Stimulated activated CD8-positive, alpha-beta memory T cell treated with anti-CD3 and anti-CD28 coated beads, Interleukin-12 subunit alpha, Interleukin-12 subunit beta, amount 100 ng/mL, for 1 hour (primary cell): ENCODE results near the gene FIP1L1.
A peak's percentile ranks its signal among the peaks of the same experiment; 100 is the strongest.
"Not testable (repeated sequence)": the region's sequence is repeated elsewhere in the genome, so short reads cannot be mapped to it uniquely, and the experiment has no call there.

Experiments
- DNase-seq: peaks from one replicate; pipeline ENCODE4 v3.0.0-alpha.2; 2020; ENCODE audit warnings: low read depth

Gene FIP1L1, protein sequence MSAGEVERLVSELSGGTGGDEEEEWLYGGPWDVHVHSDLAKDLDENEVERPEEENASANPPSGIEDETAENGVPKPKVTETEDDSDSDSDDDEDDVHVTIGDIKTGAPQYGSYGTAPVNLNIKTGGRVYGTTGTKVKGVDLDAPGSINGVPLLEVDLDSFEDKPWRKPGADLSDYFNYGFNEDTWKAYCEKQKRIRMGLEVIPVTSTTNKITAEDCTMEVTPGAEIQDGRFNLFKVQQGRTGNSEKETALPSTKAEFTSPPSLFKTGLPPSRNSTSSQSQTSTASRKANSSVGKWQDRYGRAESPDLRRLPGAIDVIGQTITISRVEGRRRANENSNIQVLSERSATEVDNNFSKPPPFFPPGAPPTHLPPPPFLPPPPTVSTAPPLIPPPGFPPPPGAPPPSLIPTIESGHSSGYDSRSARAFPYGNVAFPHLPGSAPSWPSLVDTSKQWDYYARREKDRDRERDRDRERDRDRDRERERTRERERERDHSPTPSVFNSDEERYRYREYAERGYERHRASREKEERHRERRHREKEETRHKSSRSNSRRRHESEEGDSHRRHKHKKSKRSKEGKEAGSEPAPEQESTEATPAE

DNA sequence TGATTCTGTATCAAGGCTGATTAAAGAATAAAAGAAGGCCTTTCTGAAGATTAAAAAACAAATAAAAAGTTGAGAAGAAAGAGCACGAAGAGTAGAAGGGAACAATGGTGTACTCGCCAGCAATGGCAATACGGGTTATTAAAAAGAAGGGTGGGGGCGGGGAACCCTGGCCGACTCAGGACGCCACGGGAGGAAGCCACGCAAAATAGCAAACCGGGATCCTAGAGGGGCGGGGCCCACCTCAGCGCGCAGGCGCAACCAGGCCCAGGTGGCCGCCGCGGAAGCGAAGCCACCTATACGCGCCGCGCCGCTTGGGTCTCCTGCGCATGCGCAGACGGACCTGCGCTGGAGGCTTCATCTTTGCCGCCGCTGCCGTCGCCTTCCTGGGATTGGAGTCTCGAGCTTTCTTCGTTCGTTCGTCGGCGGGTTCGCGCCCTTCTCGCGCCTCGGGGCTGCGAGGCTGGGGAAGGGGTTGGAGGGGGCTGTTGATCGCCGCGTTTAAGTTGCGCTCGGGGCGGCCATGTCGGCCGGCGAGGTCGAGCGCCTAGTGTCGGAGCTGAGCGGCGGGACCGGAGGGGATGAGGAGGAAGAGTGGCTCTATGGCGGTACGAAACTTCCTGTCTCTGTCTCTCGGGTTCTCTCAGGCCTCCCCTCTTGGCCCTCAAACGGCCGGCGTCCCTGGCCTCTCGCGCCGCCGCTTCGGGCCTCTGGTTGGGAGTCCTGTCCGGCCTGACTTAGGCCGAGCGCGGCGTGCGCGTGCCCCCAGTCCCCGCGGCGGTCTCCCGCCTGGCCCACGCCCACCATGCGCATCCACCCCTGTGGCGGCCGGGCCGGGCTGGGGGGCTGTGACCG is at the start of gene FIP1L1:
Gene FIP1L1 (plus strand): TSS at position 323 of the 852 bp plus-strand sequence. CDS start 198 bp downstream, at position 521.
- DNase-seq, result peak; percentile 93

DNA sequence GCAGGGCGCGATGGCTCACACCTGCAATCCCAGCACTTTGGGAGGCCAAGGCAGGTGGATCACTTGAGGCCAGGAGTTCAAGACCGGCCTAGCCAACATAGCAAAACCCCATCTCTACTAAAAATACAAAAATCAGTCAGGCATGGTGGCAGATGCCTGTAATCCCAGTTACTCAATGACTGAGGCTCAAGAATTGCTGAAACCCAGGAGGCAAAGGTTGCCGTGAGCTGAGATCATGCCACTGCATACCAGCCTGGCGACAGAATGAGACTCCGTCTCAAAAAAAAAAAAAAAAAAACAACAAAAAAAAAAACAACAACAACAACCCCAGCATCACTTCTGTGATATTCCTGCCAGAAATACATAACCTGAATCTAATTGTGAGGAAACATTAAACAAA is 42.5 kb upstream of the FIP1L1 start:
- not testable (repeated sequence) for DNase-seq

DNA sequence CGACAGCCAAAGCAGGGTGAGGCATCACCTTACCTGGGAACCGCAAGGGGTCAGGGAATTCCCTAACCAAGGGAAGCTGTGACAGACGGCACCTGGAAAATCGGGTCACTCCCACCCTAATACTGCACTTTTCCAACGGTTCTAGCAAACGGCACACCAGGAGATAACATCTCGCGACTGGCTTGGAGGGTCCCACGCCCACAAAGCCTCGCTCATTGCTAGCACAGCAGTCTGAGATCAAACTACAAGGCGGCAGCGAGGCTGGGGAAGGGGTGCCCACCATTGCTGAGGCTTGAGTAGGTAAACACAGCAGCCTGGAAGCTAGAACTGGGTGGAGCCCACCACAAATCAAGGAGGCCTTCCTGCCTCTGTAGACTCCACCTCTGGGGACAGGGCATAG is 37.3 kb upstream of the FIP1L1 start:
- not testable (repeated sequence) for DNase-seq

DNA sequence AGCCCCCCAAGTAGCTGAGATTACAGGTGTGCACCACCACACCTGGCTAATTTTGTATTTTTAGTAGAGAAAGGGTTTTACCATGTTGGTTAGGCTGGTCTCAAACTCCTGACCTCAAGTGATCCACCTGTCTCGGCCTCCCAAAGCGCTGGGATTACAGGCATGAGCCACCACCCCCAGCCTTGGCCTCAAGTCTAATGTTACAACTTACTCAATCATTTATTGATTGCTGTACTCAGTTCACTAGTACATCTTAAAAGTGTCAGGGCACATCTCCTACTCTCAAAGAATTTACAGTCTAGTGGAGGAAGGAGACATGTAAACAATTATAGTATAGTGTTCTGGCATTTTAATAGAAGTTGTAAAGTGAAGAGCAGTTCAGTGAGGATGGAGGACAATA is 31.0 kb upstream of the FIP1L1 start:
- not testable (repeated sequence) for DNase-seq

DNA sequence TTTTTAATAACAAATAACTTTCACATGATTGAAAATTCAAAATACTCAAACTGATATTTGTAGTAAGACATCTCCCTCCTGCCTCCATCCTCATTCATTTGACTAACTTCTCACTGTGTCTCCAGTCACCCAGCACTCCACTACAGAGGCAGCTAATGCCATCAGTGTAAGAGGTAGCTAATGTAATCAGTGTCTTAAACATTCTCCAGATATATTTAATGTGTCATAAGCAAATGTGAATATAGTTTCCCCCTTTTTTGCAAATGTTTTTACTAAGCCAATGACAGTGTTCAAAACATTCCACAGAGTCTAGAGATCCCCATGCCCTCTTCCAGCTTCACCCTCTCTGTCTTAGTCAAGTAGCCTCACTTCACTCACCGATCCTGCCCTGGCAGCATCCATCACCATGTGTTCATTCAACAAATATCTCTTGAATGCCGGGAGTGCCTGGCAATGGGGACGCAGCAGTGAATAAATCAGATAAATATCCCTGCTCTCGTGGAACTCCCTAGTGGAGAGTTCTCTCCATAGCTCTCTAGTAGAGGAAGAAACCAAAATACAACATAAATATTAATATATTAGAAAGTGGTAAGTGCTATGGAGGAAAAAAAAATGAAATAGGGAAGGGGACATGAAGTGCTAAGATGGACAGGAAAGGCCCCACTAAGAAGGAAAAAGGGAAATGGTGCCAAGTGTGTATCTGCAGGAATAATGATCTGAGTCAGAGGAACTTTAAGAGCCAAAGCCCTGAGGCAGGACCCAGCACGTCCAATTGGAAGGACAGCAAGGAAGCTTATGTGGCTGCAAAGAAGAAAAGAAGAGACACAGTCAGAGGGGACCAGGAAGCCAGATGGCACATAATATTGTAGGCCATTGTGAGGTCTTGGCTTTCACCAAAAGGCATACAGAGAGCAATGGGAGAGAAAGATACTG is 30.3 kb upstream of the FIP1L1 start:
- no peak for DNase-seq

DNA sequence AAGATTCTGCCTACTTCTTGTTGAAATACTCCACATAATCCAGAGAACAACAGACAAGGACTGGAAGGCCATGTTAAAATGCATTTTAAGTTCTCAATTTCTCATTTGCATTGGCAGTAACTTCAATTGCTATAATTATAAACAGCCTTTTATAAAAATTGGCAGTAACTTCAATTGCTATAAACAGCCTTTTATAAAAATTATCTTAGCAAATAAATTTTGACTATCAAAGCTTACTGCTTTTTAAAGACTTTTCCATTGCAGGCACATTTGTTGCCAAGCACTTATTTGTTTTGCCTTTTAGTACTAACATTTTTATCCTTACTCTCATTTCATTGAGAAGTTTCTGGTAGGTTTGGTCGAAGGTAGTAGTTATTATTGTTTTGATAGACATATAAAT is 29.4 kb upstream of the FIP1L1 start:
- no peak for DNase-seq

DNA sequence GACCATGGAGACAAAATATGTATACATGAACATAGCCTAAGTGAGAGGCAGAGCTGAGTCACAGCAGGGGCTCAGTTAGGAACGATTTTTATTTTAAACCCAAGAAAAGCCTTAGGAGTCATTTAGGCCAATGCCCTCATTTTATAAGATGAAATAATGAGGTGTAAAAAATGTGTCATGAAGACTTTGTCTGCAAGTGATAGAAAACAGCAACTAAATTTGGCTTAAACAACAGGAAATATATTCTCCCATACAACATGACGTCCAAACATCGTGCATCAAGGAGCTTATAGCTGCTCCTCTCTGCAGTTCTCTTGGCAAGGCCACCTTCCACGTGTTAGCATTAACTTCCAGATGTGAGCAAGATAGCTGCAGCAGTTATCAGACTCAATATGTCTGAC is 28.4 kb upstream of the FIP1L1 start:
- no peak for DNase-seq

DNA sequence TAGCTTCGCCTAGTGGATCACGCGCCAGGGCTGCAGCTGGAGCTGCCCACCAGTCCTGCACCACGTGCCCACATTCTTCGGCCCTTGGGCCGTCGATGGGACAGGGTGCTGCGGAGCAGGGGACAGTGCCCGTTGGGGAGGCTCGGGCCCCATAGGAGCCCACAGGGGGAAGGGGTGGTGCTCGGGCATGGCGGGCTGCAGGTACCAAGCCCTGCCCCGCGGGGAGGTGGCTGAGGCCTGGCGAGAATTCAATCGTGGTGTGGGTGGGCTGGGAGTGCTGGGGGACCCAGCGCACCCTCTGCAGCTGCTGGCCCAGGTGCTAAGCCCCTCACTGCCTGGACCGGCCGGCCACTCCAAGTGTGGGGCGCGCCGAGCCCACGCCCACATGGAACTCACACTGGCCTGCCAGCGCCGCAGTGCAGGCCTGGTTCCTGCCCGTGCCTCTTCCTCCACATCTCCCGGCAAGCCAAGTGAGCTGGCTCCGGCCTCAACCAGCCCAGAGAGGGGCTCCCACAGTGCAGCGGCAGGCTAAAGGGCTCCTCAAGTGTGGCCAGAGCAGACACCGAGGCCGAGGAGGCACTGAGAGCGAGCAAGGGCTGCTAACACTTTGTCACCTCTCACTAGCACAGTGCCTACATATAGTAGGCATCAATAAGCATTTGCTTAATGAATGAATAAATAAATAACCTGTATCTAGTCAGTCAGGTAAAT is 23.3 kb upstream of the FIP1L1 start:
- DNase-seq, result no peak

DNA sequence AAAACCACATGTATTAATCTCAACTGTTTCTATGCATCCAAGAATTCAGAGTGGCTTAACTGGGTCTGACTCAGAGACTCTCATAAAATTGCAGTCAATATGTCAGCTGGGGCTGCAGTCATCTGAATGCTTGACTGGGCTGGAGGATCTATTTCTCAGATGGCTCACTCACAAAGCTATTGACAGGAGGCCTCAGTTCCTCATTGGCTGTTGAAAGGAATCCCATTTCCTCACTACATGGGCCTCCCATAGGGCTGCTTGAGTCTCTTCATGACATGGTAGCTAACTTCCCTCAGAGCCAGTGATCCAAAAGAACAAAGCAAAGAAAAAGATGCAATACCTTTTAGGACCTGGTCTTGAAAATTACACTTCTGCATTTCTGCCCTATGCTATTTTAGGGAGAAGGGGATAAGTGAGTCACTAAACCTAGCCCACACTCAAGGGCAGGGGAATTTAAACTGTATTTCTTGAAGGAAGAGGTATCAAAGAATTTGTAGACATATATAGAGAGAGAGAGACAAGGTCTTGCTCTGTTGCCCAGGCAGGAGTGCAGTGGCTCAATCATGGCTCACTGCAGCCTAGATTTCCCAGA is 21.4 kb upstream of the FIP1L1 start:
- no peak for DNase-seq

DNA sequence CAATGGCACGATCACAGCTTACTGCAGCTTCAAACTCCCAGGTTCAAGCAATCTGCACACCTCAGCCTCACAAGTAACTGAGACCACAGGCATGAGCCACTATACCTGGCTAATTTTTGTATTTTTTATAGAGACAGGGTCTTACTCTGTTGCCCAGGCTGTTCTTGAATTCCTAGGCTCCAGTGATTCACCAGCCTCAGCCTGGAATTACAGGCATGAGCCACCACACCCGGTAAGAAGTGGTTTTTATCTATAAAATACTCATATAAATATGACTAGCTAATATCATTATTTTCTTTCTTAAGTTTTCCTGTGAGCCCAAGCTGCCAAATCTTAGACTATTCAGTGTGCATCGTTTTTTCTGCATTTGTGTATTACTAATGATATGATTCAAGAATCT is 16.0 kb upstream of the FIP1L1 start:
- no peak for DNase-seq

DNA sequence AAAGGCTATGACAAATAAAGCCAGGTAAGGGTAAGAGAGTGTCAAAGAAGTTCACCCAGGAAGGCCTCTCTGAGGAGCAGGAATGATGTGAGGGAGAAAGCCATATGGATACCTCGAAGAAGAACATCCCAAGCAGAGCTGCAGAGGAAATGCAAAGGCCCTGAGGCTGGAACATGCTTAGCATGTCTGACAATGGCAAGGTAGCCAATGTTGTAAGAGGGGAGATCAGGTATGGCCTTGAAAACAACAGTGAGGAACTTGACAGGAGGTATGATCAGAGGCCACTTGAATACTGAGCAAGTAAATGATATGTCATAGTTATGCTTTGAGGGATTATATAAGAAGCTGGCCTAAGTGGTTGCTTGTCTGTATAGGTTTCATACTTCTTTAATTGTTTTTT is 15.3 kb upstream of the FIP1L1 start:
- DNase-seq, result no peak

DNA sequence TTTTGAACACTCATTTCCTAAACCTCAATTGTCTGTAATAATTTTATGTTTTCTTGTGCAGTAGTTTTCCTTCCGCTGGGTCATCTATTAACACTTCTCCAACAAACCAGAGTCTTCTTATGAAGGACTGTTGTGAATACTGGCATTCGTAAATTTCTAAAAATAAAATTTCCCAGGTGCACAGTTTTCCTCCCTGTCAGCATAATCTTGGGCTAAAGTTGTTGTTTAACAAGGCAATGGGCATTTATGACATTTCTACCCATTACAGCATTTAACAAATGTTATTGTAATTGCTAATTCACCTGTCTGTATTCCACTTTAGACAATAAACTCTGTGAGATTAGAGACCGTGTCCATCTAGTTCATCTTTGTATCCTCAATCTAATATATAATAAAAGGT is 12.8 kb upstream of the FIP1L1 start:
- DNase-seq, result no peak

DNA sequence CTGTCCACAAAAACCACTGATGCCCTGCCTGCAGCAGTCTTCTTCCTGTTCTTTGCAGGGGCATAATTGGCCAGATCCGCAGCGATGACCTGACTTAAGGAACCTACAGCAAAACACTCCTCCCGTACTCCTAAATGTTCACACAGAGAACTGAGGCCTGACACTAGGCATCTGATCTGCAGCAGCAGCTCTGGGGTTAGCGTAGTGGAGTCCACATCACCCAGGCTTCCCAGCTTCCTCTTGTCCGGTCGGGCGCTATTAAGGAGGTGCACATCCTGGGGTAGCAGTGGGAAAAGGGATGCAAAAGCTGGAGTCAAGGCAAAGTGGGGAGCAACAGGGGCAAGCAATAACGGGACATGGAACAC is 12.3 kb upstream of the FIP1L1 start:
- DNase-seq, result no peak

DNA sequence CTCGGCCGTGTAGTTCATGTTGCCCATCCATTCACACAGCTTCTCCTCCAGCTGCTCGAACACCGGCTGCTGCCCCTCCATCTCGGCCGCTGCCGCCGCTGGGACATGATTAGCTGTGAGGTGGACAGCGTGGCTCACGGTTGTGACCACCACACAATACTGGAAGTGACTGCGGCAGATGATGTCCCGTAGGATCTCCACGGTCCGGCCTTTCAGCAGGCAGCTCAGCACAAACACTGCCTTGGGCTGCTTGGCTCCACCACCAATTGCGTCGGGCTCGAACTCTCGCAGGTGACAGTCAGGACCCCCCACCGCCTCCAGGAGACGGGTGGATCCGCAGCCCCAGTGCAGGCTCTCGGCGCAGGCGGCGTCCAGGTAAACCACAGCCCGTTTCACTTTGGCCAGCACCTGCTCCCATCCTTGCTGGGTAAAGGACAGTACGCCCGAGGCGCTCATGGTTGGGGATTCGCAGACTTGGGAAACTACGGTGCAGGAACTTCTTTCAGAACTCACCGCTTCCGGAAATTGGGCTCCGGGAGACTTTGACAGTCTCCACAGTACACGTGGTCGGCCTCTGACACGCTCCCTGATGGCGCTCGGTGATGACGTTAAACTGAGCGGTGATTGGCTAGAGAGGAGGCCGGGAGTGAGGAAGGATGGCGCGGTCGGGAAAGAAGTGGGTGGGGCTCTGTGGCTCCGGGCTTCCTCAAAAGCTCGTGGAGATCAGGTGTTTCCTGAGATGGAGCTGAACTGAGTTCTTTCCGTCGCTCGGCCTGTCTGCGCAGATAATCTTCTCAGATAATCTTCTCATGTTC is 11.7 kb upstream of the FIP1L1 start, which contains the start of gene SCFD2:
Gene SCFD2 (minus strand): TSS at position 576 of the 815 bp plus-strand sequence.
- peak; percentile 97 for DNase-seq

DNA sequence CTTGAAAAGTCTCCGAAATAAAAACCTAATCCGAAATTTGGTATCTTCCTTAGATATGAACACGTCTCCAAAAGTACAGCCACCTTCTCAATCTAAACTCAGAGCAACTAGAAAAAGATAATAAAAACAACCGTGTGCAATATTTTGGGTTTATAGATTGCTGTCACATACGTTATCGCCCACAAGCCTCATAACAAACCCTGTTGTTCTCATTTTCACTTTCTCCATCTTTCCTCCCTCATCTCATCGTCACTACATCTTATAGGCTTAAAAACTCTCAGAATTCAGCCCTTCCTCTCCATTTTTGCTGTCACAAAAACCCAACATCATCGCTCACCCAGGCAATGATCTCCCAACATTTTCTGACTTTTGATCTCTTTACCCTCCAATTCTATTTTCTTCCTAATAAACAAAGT is 11.1 kb upstream of the FIP1L1 start:
- no peak for DNase-seq

DNA sequence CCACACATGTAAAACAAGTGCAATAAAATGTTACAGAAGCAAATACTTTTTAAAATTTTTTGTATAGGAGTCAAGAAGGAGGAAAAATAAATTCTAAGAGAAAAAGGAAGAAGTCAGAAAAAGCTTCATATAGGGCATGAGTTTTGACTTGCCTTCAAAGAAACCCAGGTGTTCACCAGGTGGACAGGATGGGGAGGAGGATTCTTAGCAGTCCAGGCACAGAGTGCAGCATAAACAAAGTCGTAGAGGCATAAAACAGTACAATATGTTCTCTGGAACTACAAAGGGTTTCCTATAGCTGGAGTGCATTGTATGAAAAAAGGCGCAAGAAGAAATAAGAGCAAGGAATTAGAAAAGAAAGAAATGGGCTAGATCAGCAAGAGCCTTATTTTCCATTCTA is 9.7 kb upstream of the FIP1L1 start:
- no peak for DNase-seq

DNA sequence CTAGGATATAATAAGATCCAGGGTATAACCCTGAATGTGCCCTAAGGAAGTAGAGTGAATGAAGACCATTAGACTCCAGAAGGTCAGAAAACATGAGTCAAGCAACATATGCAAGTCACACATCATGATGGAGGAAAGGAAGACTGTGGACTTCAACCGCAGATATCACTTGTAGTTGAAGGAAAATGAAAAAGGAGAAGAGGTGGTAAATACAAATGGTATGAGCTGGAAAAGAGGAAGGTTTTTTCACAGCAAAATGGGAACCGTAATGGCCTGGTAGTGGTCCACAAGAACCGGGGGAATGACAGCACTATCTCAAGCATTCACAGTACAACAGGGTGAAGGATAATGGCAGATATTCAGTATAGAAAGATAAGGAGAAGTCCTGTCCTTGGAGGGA is 6.4 kb upstream of the FIP1L1 start:
- DNase-seq, result no peak

DNA sequence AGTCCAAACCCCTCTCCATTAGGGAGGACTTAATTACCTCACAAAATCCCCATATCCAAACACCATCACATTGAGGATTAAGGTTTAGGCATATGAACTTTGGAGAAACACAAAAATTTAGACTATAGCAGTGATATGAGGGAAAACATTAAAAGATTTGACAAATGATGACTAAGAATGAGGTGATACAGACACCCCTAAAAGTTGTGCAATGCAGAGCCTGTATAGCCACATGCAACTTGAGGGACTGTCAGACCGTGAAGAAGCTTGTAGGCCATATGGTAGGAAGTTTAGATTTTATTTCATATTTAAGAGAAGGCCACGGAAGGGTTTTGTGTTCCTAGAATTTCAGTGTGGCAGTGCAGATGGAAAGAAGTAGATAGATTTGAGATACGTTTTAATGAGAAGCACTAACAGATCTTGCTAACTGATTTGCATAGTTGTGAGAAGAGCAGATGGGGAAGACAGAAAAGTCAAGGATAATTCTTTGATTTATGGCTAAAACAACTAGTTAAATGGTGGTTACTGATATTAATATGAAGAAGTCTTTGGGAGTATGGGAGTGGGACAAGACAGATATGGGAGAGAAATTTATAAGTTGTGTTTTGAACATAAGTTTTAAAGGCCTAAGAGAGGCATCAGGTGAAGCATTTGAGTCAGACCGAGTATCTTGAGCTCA is 5.5 kb upstream of the FIP1L1 start:
- no peak for DNase-seq

DNA sequence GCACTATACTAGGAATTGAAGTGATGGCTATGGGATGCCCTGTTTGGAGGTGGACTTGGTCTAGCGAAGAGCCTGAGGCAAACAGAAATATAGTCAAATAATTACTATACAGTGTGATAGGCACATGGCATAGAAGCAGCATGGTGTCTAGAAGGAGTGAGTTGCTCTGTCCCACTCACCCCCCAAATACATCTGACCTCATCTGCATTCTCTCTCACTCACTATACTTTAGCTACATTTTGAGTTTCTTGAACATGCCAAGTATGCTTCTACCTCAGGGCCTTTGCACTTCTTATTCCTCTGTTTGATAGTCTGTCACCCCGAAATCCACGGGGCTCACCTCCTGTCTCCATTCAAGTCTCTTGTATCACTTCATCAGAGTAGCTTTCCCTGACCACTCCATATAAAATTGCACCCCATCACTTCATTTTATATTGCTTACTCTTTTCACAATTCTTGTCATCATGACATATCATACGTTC is 2.6 kb upstream of the FIP1L1 start:
- DNase-seq, result no peak
